NCI-H748 (cell line): ENCODE data around the gene GBF1.

Source experiments
- DNase-seq: peaks from one replicate; lab custom pipeline; 2025; ENCODE audit not compliant: unreplicated experiment; lab: John Stamatoyannopoulos, UW

GBF1 gene

GRCh38 chr10:102342958-102343357 is 97.6 kb downstream of the GBF1 start:
- DNase-seq: no peak

- no peak for DNase-seq
Observed at GRCh38 chr10:102344067-102344466, 98.7 kb downstream of the GBF1 start.

GRCh38 chr10:102347236-102347828 is 102.0 kb downstream of the GBF1 start:
- peak; percentile 22 for DNase-seq

- peak; percentile 67 for DNase-seq
Observed at GRCh38 chr10:102352066-102352715, 106.9 kb downstream of the GBF1 start.

GRCh38 chr10:102354451-102354850 is 109.1 kb downstream of the GBF1 start:
- no peak for DNase-seq

- no peak for DNase-seq
Observed at GRCh38 chr10:102358712-102359382, 113.5 kb downstream of the GBF1 start.

GRCh38 chr10:102367441-102367840 is 122.1 kb downstream of the GBF1 start:
- DNase-seq: no peak

GRCh38 chr10:102368077-102368476 is 122.7 kb downstream of the GBF1 start:
- DNase-seq: no peak

- no peak for DNase-seq
Observed at GRCh38 chr10:102371295-102371694, 126.0 kb downstream of the GBF1 start.

- no peak for DNase-seq
Observed at GRCh38 chr10:102375250-102375649, 129.9 kb downstream of the GBF1 start.

- no peak for DNase-seq
Observed at GRCh38 chr10:102375867-102376266, 130.5 kb downstream of the GBF1 start.

- DNase-seq: no peak
Observed at GRCh38 chr10:102376901-102377300, 131.6 kb downstream of the GBF1 start.

- DNase-seq: no peak
Observed at GRCh38 chr10:102379383-102379782, 134.1 kb downstream of the GBF1 start.

GRCh38 chr10:102381983-102382382 is 136.7 kb downstream of the GBF1 start:
- DNase-seq: no peak

GRCh38 chr10:102382871-102383270 is 137.5 kb downstream of the GBF1 start:
- DNase-seq: no peak

- DNase-seq: peak; percentile 18
Observed at GRCh38 chr10:102384053-102384452, 138.7 kb downstream of the GBF1 start.

- DNase-seq: no peak
Observed at GRCh38 chr10:102384606-102385429, 139.5 kb downstream of the GBF1 start.

- DNase-seq: no peak
Observed at GRCh38 chr10:102389894-102390293, 144.6 kb downstream of the GBF1 start.

- no peak for DNase-seq
Observed at GRCh38 chr10:102392306-102392705, 147.0 kb downstream of the GBF1 start.

GRCh38 chr10:102393411-102394078 is 148.2 kb downstream of the GBF1 start:
- no peak for DNase-seq
